ENCODE measurements around the gene PSTPIP1. TPM values are rescaled to one million over a fixed set of nuclear protein-coding genes. Genes with fewer than 3 reads are reported as not detected.

The PSTPIP1 gene
- total RNA-seq, 2 donors from 2014 or later, result 3.3 to 3.6 TPM

- H3K4me1 ChIP-seq, result no peaks in the 10 kb centered on the region
- ATAC-seq (no peak), DNase-seq (no peak)
- intact Hi-C loops (cut with DNase I), result no loop called here
- H3K4me3 ChIP-seq, result no peak overlapping the region
- H3K9me3 ChIP-seq, result no peaks in the 10 kb centered on the region
- TF ChIP-seq CTCF (IDR thresholded peaks at IDR 0.05), result no peak
- TF ChIP-seq POLR2A (IDR thresholded peaks at IDR 0.05), result no peak
- peaks cover 0 to 1% of the 10 kb centered on the region in 2 donors for H3K36me3 ChIP-seq (replicated peaks in 1 of 2; ENCODE audit: insufficient read depth in 1 of 2, low read depth in 2 of 2)
- WGBS, 2 donors, result 27 to 43% methylated on average over 2 of the region's 2 CpGs
- no peak overlapping the region for H3K27ac ChIP-seq
- H3K27me3 ChIP-seq, result no peaks in the 10 kb centered on the region
Observed at GRCh38 chr15:77052556-77052955, 57.6 kb downstream of the PSTPIP1 start.

GRCh38 chr15:77053709-77054108 lies 58.8 kb downstream of the PSTPIP1 start:
- no peak for ATAC-seq
- intact Hi-C loops (cut with DNase I), result no loop called here
- H3K4me1 ChIP-seq, result peaks cover 8% of the 10 kb centered on the region

GRCh38 chr15:77057072-77057471 lies 62.1 kb downstream of the PSTPIP1 start:
- no peaks in the 10 kb centered on the region for H3K27me3 ChIP-seq
- intact Hi-C loops (cut with DNase I), result no loop called here
- DNase-seq (no peak), ATAC-seq (no peak)
- H3K4me1 ChIP-seq, result peaks cover 31% of the 10 kb centered on the region
- 70 to 71% methylated on average over 1 of the region's 1 CpG for WGBS, 2 donors
- no peak overlapping the region for H3K4me3 ChIP-seq
- no peak overlapping the region for H3K27ac ChIP-seq
- TF ChIP-seq POLR2A (IDR thresholded peaks at IDR 0.05), result no peak
- TF ChIP-seq CTCF (IDR thresholded peaks at IDR 0.05), result no peak
- H3K36me3 ChIP-seq (replicated peaks in 1 of 2; ENCODE audit: insufficient read depth in 1 of 2, low read depth in 2 of 2), result no peaks in the 10 kb centered on the region
- H3K9me3 ChIP-seq, result no peaks in the 10 kb centered on the region

More at GRCh38 chr15:77053709-77054108, 58.8 kb downstream of the PSTPIP1 start:
- no peaks in the 10 kb centered on the region for H3K27me3 ChIP-seq
- peaks cover 0 to 1% of the 10 kb centered on the region in 2 donors for H3K36me3 ChIP-seq (replicated peaks in 1 of 2; ENCODE audit: insufficient read depth in 1 of 2, low read depth in 2 of 2)
- TF ChIP-seq POLR2A (IDR thresholded peaks at IDR 0.05) (no peak), CTCF (IDR thresholded peaks at IDR 0.05) (no peak)
- H3K27ac ChIP-seq, result no peak overlapping the region
- no peaks in the 10 kb centered on the region for H3K9me3 ChIP-seq
- WGBS, 2 donors, result 93 to 95% methylated on average over 2 of the region's 2 CpGs
- DNase-seq, result no peak
- no peak overlapping the region for H3K4me3 ChIP-seq

GRCh38 chr15:77057685-77058084 lies 62.8 kb downstream of the PSTPIP1 start:
- intact Hi-C loops (cut with DNase I), result no loop called here
- no peak overlapping the region for H3K4me3 ChIP-seq
- no peaks in the 10 kb centered on the region for H3K27me3 ChIP-seq
- no peaks in the 10 kb centered on the region for H3K9me3 ChIP-seq
- TF ChIP-seq POLR2A (IDR thresholded peaks at IDR 0.05) (no peak), CTCF (IDR thresholded peaks at IDR 0.05) (no peak)
- peaks cover 31% of the 10 kb centered on the region for H3K4me1 ChIP-seq
- ATAC-seq (no peak), DNase-seq (no peak)
- no peak overlapping the region for H3K27ac ChIP-seq
- H3K36me3 ChIP-seq (replicated peaks in 1 of 2; ENCODE audit: insufficient read depth in 1 of 2, low read depth in 2 of 2), result no peaks in the 10 kb centered on the region
- WGBS, 2 donors, result 78 to 92% methylated on average over 4 of the region's 4 CpGs

GRCh38 chr15:77058468-77058867 lies 63.5 kb downstream of the PSTPIP1 start:
- Histone ChIP-seq H3K27me3 (no peaks in the 10 kb centered on the region), H3K4me1 (peaks cover 34% of the 10 kb centered on the region), H3K36me3 (replicated peaks in 1 of 2; ENCODE audit: insufficient read depth in 1 of 2, low read depth in 2 of 2) (no peaks in the 10 kb centered on the region), H3K4me3 (no peak overlapping the region), H3K27ac (no peak overlapping the region), H3K9me3 (no peaks in the 10 kb centered on the region)
- intact Hi-C loops (cut with DNase I), result no loop called here
- TF ChIP-seq CTCF (IDR thresholded peaks at IDR 0.05) (no peak), POLR2A (IDR thresholded peaks at IDR 0.05) (no peak)
- DNase-seq, result no peak
- 81 to 83% methylated on average over 4 of the region's 4 CpGs for WGBS, 2 donors
- ATAC-seq, result no peak
